Measurements from ENCODE around the gene CFAP52. TPM values are rescaled to one million over a fixed set of nuclear protein-coding genes. Genes with fewer than 3 reads are reported as not detected.

The CFAP52 gene
- total and polyA plus RNA-seq, 10 donors, result not detected

- Histone ChIP-seq H3K4me3 (no peak overlapping the region), H3K27ac (no peak overlapping the region), H3K4me1 (no peaks in the 10 kb centered on the region), H3K36me3 (no peaks in the 10 kb centered on the region), H3K9me3 (no peaks in the 10 kb centered on the region), H3K27me3 (replicated peaks in 1 of 7) (peaks cover 0 to 16% (median 0%) of the 10 kb centered on the region in 7 donors)
- 80 to 94% (median 83%) methylated on average over 8 of the region's 8 CpGs for WGBS, 5 donors
- TF ChIP-seq POLR2AphosphoS5 (IDR thresholded peaks at IDR 0.05) (no peak), POLR2A (IDR thresholded peaks at IDR 0.05) (no peak)
- TF ChIP-seq, protein P1, sequence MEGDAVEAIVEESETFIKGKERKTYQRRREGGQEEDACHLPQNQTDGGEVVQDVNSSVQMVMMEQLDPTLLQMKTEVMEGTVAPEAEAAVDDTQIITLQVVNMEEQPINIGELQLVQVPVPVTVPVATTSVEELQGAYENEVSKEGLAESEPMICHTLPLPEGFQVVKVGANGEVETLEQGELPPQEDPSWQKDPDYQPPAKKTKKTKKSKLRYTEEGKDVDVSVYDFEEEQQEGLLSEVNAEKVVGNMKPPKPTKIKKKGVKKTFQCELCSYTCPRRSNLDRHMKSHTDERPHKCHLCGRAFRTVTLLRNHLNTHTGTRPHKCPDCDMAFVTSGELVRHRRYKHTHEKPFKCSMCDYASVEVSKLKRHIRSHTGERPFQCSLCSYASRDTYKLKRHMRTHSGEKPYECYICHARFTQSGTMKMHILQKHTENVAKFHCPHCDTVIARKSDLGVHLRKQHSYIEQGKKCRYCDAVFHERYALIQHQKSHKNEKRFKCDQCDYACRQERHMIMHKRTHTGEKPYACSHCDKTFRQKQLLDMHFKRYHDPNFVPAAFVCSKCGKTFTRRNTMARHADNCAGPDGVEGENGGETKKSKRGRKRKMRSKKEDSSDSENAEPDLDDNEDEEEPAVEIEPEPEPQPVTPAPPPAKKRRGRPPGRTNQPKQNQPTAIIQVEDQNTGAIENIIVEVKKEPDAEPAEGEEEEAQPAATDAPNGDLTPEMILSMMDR (IDR thresholded peaks at IDR 0.05 in 8 of 11, conservative IDR thresholded peaks at IDR 0.05 in 3 of 11), result no peak
- intact Hi-C loops (cut with DNase I; ENCODE audit: low total_unique reads), result no loop called here
- no peak for DNase-seq
These were observed 95.8 kb downstream of the CFAP52 start for GRCh38 chr17:9672266-9672665.

GRCh38 chr17:9672691-9673090, 96.2 kb downstream of the CFAP52 start:
- H3K9me3 ChIP-seq, result no peaks in the 10 kb centered on the region
- no peak for TF ChIP-seq POLR2A (IDR thresholded peaks at IDR 0.05)
- TF ChIP-seq POLR2AphosphoS5 (IDR thresholded peaks at IDR 0.05), result no peak
- TF ChIP-seq, protein P1 (IDR thresholded peaks at IDR 0.05 in 8 of 11, conservative IDR thresholded peaks at IDR 0.05 in 3 of 11), result no peak
- no peak overlapping the region for H3K4me3 ChIP-seq
- 68 to 84% (median 75%) methylated on average over 6 of the region's 6 CpGs for WGBS, 5 donors
- intact Hi-C loops (cut with DNase I; ENCODE audit: low total_unique reads), result no loop called here
- H3K36me3 ChIP-seq, result no peaks in the 10 kb centered on the region
- no peaks in the 10 kb centered on the region for H3K4me1 ChIP-seq
- no peak for DNase-seq
- H3K27me3 ChIP-seq (replicated peaks in 1 of 7), result peaks cover 0 to 16% (median 0%) of the 10 kb centered on the region in 7 donors
- H3K27ac ChIP-seq, result no peak overlapping the region

- no peaks in the 10 kb centered on the region for H3K4me1 ChIP-seq
- H3K4me3 ChIP-seq, result no peak overlapping the region
- no peak overlapping the region for H3K27ac ChIP-seq
- peaks cover 4 to 20% (median 17%) of the 10 kb centered on the region in 8 donors for H3K9me3 ChIP-seq
- peaks cover 0 to 4% (median 0%) of the 10 kb centered on the region in 7 donors for H3K27me3 ChIP-seq (replicated peaks in 1 of 7)
- WGBS, 5 donors, result 86 to 95% (median 88%) methylated on average over 4 of the region's 4 CpGs
- DNase-seq, result no peak
- intact Hi-C loops (cut with DNase I; ENCODE audit: low total_unique reads), result no loop called here
- no peaks in the 10 kb centered on the region for H3K36me3 ChIP-seq
- no peak for TF ChIP-seq POLR2AphosphoS5 (IDR thresholded peaks at IDR 0.05)
- TF ChIP-seq POLR2A (IDR thresholded peaks at IDR 0.05), result no peak
- TF ChIP-seq, protein P1 (IDR thresholded peaks at IDR 0.05 in 8 of 11, conservative IDR thresholded peaks at IDR 0.05 in 3 of 11), result no peak
These were observed 99.6 kb downstream of the CFAP52 start for GRCh38 chr17:9676084-9676483.

GRCh38 chr17:9676820-9677310, 100.4 kb downstream of the CFAP52 start:
- Histone ChIP-seq H3K9me3 (peaks cover 4 to 20% (median 17%) of the 10 kb centered on the region in 8 donors), H3K27me3 (replicated peaks in 1 of 7) (peaks cover 0 to 4% (median 0%) of the 10 kb centered on the region in 7 donors), H3K36me3 (no peaks in the 10 kb centered on the region), H3K4me1 (no peaks in the 10 kb centered on the region), H3K4me3 (no peak overlapping the region), H3K27ac (no peak overlapping the region)
- WGBS, 5 donors, result 74 to 95% (median 78%) methylated on average over 4 of the region's 4 CpGs
- intact Hi-C loops (cut with DNase I; ENCODE audit: low total_unique reads), result no loop called here
- TF ChIP-seq POLR2A (IDR thresholded peaks at IDR 0.05) (no peak), POLR2AphosphoS5 (IDR thresholded peaks at IDR 0.05) (no peak)
- TF ChIP-seq, protein P1 (IDR thresholded peaks at IDR 0.05 in 8 of 11, conservative IDR thresholded peaks at IDR 0.05 in 3 of 11), result no peak
- DNase-seq, result no peak

Data from spleen (tissue), 11 donors.